SW 1271 (cell line): Measurements from ENCODE around the gene AP4B1.
"Not testable (repeated sequence)": the region's sequence is repeated elsewhere in the genome, so short reads cannot be mapped to it uniquely, and the experiment has no call there.

Source experiments
- DNase-seq, 2 experiments: peaks; one replicate each; lab custom pipeline; 2025; lab: John Stamatoyannopoulos, UW

Gene AP4B1

GRCh38 chr1:113858418-113858817 lies 46.2 kb downstream of the AP4B1 start:
- no peak for DNase-seq

- DNase-seq = no peak
Observed at GRCh38 chr1:113857776-113858175, 46.8 kb downstream of the AP4B1 start.

DNA sequence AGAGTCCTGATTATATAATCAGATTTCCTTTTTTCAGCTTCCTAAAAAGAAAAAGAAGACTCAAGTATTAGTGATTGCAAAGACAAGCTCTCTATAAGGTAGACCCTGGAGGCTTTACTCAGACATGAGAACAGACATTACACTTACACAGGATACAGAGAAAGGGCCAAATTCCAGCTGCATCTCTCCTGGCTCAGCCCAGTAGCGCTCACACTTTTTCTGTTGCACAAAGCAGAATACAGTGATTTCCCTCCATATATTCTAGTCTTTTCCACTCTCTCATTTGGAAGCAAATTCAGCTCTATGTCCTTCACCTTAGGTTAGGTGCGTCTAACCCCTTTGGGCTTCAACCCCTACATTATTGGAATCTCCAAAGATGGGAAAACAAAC lies 48.2 kb downstream of the AP4B1 start:
- DNase-seq = no peak

GRCh38 chr1:113855630-113856400 lies 48.8 kb downstream of the AP4B1 start:
- DNase-seq = no peak

DNA sequence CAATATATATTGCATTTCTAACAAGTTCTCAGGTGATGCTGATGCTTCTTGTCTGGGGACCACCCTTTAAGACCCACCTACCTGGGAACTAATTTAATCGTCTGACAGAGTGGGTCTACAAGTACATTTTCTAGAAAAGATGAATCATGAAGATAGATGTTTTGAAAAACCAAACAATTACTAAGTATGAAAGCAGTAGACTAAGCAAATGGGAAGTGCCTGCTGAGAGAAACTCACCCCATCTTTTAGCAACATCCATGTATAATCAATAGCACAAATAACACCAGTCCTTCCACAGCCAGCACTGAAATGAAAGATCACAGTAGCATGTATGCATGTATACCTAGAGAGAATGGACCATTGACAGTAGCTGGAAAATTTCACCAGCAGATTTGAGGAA lies 50.4 kb downstream of the AP4B1 start:
- DNase-seq = no peak

DNA sequence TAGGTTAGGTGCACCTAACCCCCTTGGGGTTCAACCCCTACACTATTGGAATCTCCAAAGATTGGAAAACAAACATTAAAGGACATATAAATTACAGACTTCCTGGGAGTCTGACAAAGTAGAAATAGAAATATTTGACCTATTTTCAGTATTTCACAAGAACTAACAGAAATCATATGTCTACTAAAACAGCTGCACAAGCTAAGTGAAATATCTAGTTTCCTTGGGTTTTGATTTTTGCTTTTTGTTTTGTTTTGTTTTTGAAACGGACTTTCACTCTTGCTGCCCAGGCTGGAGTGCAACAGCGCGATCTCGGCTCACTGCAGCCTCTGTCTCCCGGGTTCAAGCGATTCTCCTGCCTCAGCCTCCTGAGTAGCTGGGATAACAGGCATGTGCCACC lies 51.9 kb downstream of the AP4B1 start:
- not testable (repeated sequence) for DNase-seq

DNA sequence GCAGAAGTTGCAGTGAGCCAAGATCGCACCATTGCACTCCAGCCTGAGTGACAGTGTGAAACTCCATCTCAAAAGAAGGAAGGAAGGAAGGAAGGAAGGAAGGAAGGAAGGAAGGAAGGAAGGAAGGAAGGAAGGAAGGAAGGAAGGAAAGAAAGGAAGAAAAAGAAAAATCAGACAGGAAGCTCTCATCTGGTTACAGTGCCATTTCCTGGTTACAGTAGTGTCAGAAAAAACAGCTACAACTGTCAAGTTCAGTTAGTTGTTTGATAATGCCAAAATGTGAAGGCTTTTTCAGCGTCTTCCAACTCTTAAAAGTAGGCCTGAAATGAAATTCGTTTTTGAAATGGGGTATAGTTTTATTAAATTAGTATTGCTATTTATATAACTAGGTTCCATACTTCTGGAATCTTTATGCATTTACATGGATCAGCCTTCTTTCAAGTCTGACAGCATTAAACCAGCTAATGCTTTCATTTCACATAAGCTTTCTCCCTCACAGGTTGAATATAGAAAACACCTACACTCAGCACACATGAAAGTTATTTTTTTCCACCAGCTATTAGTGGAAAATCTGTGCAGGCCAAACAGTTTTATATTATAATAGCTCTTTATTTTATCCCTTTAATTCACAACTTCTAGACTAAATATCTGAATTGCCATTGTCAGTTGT lies 54.3 kb downstream of the AP4B1 start:
- no peak for DNase-seq

DNA sequence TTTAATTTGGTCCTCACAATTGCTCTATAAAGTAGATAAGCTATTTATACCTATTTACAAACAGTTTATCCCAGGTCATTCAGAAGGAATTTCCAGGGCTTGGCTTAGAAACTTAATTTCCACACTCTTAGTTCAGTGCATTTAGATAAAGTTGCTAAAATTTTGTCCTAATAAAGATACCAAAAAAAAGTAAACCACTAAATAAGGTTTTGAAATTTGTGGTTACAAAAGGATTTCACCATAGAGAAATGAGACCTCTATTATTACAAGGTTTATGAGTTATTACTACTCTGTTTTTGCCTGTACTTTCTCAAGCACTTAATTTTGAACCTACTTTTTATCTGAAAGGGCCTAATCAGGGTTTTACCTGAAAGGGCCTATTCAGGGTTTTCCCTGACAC lies 55.5 kb downstream of the AP4B1 start:
- DNase-seq = no peak

- no peak for DNase-seq
Observed at GRCh38 chr1:113846391-113847035, 58.1 kb downstream of the AP4B1 start.
